Stimulated activated CD8-positive, alpha-beta memory T cell treated with anti-CD3 and anti-CD28 coated beads, Interleukin-12 subunit alpha, Interleukin-12 subunit beta, amount 100 ng/mL, for 24 hours (primary cell): Measurements from ENCODE around the gene KLHL25.

ENCODE experiments used
- DNase-seq: peaks from one replicate; pipeline ENCODE4 v3.0.0-alpha.2; 2020; ENCODE audit errors: extremely low read depth

Gene KLHL25

GRCh38 chr15:85717212-85717611, 77.5 kb downstream of the KLHL25 start:
- DNase-seq, result no peak

GRCh38 chr15:85716261-85716660, 78.5 kb downstream of the KLHL25 start:
- no peak for DNase-seq

- no peak for DNase-seq
These were observed 83.0 kb downstream of the KLHL25 start for GRCh38 chr15:85711580-85712192.

- DNase-seq, result no peak
These were observed 84.3 kb downstream of the KLHL25 start for GRCh38 chr15:85710340-85710842.
